Kidney (tissue), 22 donors: ENCODE data around the gene CCT6B. TPM values are rescaled to one million over a fixed set of nuclear protein-coding genes. Genes with fewer than 3 reads are reported as not detected.

Source experiments
- DNase-seq, 5 donors: peaks; one replicate each; pipeline ENCODE4 v3.0.0-alpha.2; 2013 to 2020
- FAIRE-seq: peaks from 2 replicates; lab custom pipeline; 2012; peaks lifted over from hg19 to GRCh38; lab: Jason Lieb, UNC
- H3K27ac ChIP-seq, 2 donors: one replicate each; pipeline ENCODE4 v1.7.0; 2013; ENCODE audit warnings: low read depth in 2 of 2, low read length in 2 of 2, inconsistent platforms in 1 of 2
- H3K27me3 ChIP-seq: one replicate; pipeline ENCODE4 v1.7.1; 2013; ENCODE audit warnings: low read length, inconsistent platforms; ENCODE audit not compliant: control insufficient read depth, insufficient read depth
- H3K36me3 ChIP-seq, 3 donors: one replicate each; pipeline versions ENCODE4 v1.7.0 to v1.7.1; 2013; ENCODE audit warnings: low read length in 3 of 3, control low read depth in 1 of 3, inconsistent platforms in 1 of 3; ENCODE audit not compliant: insufficient read depth in 3 of 3, control insufficient read depth in 2 of 3
- H3K4me1 ChIP-seq, 3 donors: one replicate each; pipeline versions ENCODE4 v1.7.0 to v1.7.1; 2013; ENCODE audit warnings: low read length in 3 of 3, inconsistent platforms in 1 of 3, low read depth in 1 of 3; ENCODE audit not compliant: control insufficient read depth in 2 of 3, insufficient read depth in 2 of 3
- H3K4me3 ChIP-seq, 3 donors: one replicate each; pipeline versions ENCODE4 v1.7.0 to v1.8.1; 2013; ENCODE audit warnings: low read length in 3 of 3, control low read depth in 1 of 3, inconsistent platforms in 1 of 3
- H3K9ac ChIP-seq, 3 donors: one replicate each; pipeline versions ENCODE4 v1.7.0 to v1.7.1; 2013; ENCODE audit warnings: low read length in 3 of 3, control low read depth in 1 of 3, inconsistent platforms in 1 of 3
- H3K9me3 ChIP-seq, 3 donors: one replicate each; pipeline versions ENCODE4 v1.7.0 to v1.7.1; 2013; ENCODE audit warnings: low read length in 3 of 3, control low read depth in 1 of 3, inconsistent platforms in 1 of 3; ENCODE audit not compliant: control insufficient read depth in 2 of 3, insufficient read depth in 1 of 3
- CTCF ChIP-seq: IDR thresholded peaks from 3 replicates; pipeline ENCODE4 v1.5.1; 2012; ENCODE audit warnings: mild to moderate bottlenecking, moderate library complexity, borderline replicate concordance; ENCODE audit not compliant: insufficient read depth; ENCODE audit errors: extremely low read depth
- intact Hi-C: fragments of 100-400 bp; cut with DNase I; formaldehyde crosslinking; loops from one replicate; pipeline ENCODE4 v1.11.1; 2022
- long read RNA-seq, 10 donors: library from polyadenylated mRNA in 1 of 10; unstranded in 1 of 10; transcript quantifications; one replicate each; pipeline ENCODE4 v2.0.0 and lab custom pipeline, GENCODE V29; 2021 to 2026
- polyA plus RNA-seq: library from polyadenylated mRNA; stranded (reverse); fragments of 350-450 nt; fragmentation: Illumina TruSeq; extraction: RNeasy Lipid Tissue Mini Kit (QIAGEN cat#74804); gene quantifications from one replicate; pipeline ENCODE4 v1.2.3, GENCODE V29; 2014; ENCODE audit warnings: low read depth, low replicate concordance; ENCODE audit not compliant: insufficient read depth
- total RNA-seq: library from RNA; stranded (reverse); fragmentation: NEBNext Ultra II Directional; extraction: Animal tissue kit (Norgen Biotek cat#: 25700); gene quantifications from one replicate; pipeline ENCODE4 v1.2.1, GENCODE V29; 2021
- donor health status: control.
- donor health status: control.
- donor health status: control.
- donor health status: control.
- donor health status: control.
- donor health status: DM: yes; HTN: yes; CAD: no.
- donor health status: Normal renal cell carcinoma (clear cell type).

CCT6B gene
- 2.5 TPM for total RNA-seq
- polyA plus RNA-seq = 3.9 TPM
- long read RNA-seq, donor 1 = 0 reads
- long read RNA-seq, donor 2, partial matches to known transcripts = 18 of 18 reads
- long read RNA-seq, donor 2, other reads (novel, unspliced or antisense) = 0 of 18 reads
- long read RNA-seq, donor 3, partial matches to known transcripts = 0 of 1 reads
- long read RNA-seq, donor 3, other reads (novel, unspliced or antisense) = 0 of 1 reads
- long read RNA-seq, donor 4 = 0 reads
- long read RNA-seq, donor 5 = 0 reads
- long read RNA-seq, donor 6 = 0 reads
- long read RNA-seq, donor 7 = 0 reads
- long read RNA-seq, donor 8 = 0 reads
- long read RNA-seq, donor 9 = 0 reads
- long read RNA-seq, donor 10, partial matches to known transcripts = 23 of 23 reads
- long read RNA-seq, donor 10, other reads (novel, unspliced or antisense) = 0 of 23 reads

GRCh38 chr17:34961093-34961911 is at the start of gene CCT6B, which contains the start of gene ZNF830:
TSS of gene CCT6B (minus strand) at chr17:34961460. CDS start at chr17:34961393, 67 bp downstream.
TSS of gene ZNF830 (plus strand) at chr17:34961540. CDS start at chr17:34961567, 27 bp downstream.
- H3K27me3 ChIP-seq = no peaks in the 10 kb centered on the region
- H3K27ac ChIP-seq = peak within 1 kb of the TSS; percentile 90 to 96
- H3K4me1 ChIP-seq = peaks cover 0 to 10% (median 0%) of the 10 kb centered on the region in 3 donors
- peak; percentile 95 to 99 (median 95) for DNase-seq
- no peaks in the 10 kb centered on the region for H3K9me3 ChIP-seq
- no peak for TF ChIP-seq CTCF
- H3K36me3 ChIP-seq = peaks cover 0 to 4% (median 0%) of the 10 kb centered on the region in 3 donors
- FAIRE-seq = no peak
- peak within 1 kb of the TSS; percentile 98 to 100 (median 100) for H3K4me3 ChIP-seq
- H3K9ac ChIP-seq = peak within 1 kb of the TSS; percentile 83 to 100 (median 99)
- intact Hi-C loops = no loop called here

GRCh38 chr17:35010093-35010492 is 48.8 kb upstream of the CCT6B start:
- no peak for TF ChIP-seq CTCF
- no peak for FAIRE-seq
- no peak overlapping the region for H3K9ac ChIP-seq
- H3K4me3 ChIP-seq = no peak overlapping the region
- H3K4me1 ChIP-seq = no peaks in the 10 kb centered on the region
- no peaks in the 10 kb centered on the region for H3K27me3 ChIP-seq
- H3K9me3 ChIP-seq = no peaks in the 10 kb centered on the region
- no peak for DNase-seq
- intact Hi-C loops = no loop called here
- peaks cover 0 to 19% (median 19%) of the 10 kb centered on the region in 3 donors for H3K36me3 ChIP-seq
- no peak overlapping the region for H3K27ac ChIP-seq

DNA sequence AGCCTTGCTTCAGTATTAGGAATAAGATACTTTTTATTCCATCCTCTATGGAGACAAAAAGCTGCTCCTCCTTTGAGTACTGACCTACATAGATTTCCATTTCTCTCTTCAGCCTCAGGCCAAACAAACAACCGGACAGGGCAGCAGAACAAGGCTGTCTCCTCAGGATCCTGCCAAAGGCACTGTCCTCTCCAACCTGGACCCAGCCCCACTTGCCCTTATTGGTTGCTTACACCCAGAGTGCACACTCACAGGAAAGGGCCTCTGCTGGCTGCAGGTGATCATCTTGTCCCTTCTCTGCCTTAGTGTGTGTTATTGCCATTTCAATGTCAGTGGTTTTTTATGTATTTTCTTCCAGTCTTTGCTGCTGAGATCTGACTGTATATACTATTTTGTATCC is 45.7 kb upstream of the CCT6B start:
- DNase-seq (no peak), FAIRE-seq (no peak)
- Histone ChIP-seq H3K4me3 (no peak overlapping the region), H3K9me3 (no peaks in the 10 kb centered on the region), H3K27me3 (no peaks in the 10 kb centered on the region), H3K4me1 (no peaks in the 10 kb centered on the region), H3K9ac (no peak overlapping the region), H3K36me3 (peaks cover 0 to 24% (median 14%) of the 10 kb centered on the region in 3 donors), H3K27ac (no peak overlapping the region)
- TF ChIP-seq CTCF = no peak
- intact Hi-C loops = no loop called here
